ENCODE data around the gene RUNDC3A. TPM values are rescaled to one million over a fixed set of nuclear protein-coding genes. Genes with fewer than 3 reads are reported as not detected.

The RUNDC3A gene
- total RNA-seq, 1 experiment from 2014 or later: 1.5 TPM

GRCh38 chr17:44320066-44320465 is 11.7 kb downstream of the RUNDC3A start:
- H3K27ac ChIP-seq (ENCODE audit: low read length): no peak overlapping the region
- no peaks in the 10 kb centered on the region for H4K20me1 ChIP-seq (ENCODE audit: insufficient read depth, low read depth, low read length)
- H3K4me3 ChIP-seq (ENCODE audit: low read length): no peak overlapping the region
- H3K9me2 ChIP-seq (replicated peaks; ENCODE audit: insufficient read depth, low read length): no peaks in the 10 kb centered on the region
- no peaks in the 10 kb centered on the region for H3K9me3 ChIP-seq (ENCODE audit: low read length)
- DNase-seq: no peak
- H3K79me2 ChIP-seq (ENCODE audit: low read length): peaks cover 13% of the 10 kb centered on the region
- peaks cover 17% of the 10 kb centered on the region for H3K4me1 ChIP-seq (ENCODE audit: low read length)
- no peaks in the 10 kb centered on the region for H3K27me3 ChIP-seq (ENCODE audit: low read length)
- H3K36me3 ChIP-seq (ENCODE audit: insufficient read depth, low read length): no peaks in the 10 kb centered on the region; the same call in 1 of the 2 replicates
- H3K4me2 ChIP-seq (ENCODE audit: low read depth, low read length, poor library complexity, severe bottlenecking): no peak overlapping the region
- no peak overlapping the region for H3K9ac ChIP-seq (ENCODE audit: low read length)
- H2AFZ ChIP-seq (ENCODE audit: low read length): no peak overlapping the region

GRCh38 chr17:44321246-44322120 is 13.1 kb downstream of the RUNDC3A start:
- Histone ChIP-seq H3K36me3 (ENCODE audit: insufficient read depth, low read length) (no peaks in the 10 kb centered on the region; the same call in 1 of the 2 replicates), H4K20me1 (ENCODE audit: insufficient read depth, low read depth, low read length) (no peaks in the 10 kb centered on the region), H3K9me2 (replicated peaks; ENCODE audit: insufficient read depth, low read length) (no peaks in the 10 kb centered on the region), H3K9me3 (ENCODE audit: low read length) (no peaks in the 10 kb centered on the region), H3K27me3 (ENCODE audit: low read length) (no peaks in the 10 kb centered on the region), H3K27ac (ENCODE audit: low read length) (no peak overlapping the region), H2AFZ (ENCODE audit: low read length) (no peak overlapping the region), H3K9ac (ENCODE audit: low read length) (no peak overlapping the region), H3K4me2 (ENCODE audit: low read depth, low read length, poor library complexity, severe bottlenecking) (no peak overlapping the region), H3K79me2 (ENCODE audit: low read length) (peaks cover 13% of the 10 kb centered on the region), H3K4me1 (ENCODE audit: low read length) (peaks cover 23% of the 10 kb centered on the region), H3K4me3 (ENCODE audit: low read length) (no peak overlapping the region)
- DNase-seq: no peak

GRCh38 chr17:44322236-44322895 is 14.0 kb downstream of the RUNDC3A start:
- Histone ChIP-seq H3K4me3 (ENCODE audit: low read length) (no peak overlapping the region), H3K9me3 (ENCODE audit: low read length) (no peaks in the 10 kb centered on the region), H3K79me2 (ENCODE audit: low read length) (peaks cover 13% of the 10 kb centered on the region), H3K36me3 (ENCODE audit: insufficient read depth, low read length) (no peaks in the 10 kb centered on the region; the same call in 1 of the 2 replicates), H4K20me1 (ENCODE audit: insufficient read depth, low read depth, low read length) (no peaks in the 10 kb centered on the region), H3K4me1 (ENCODE audit: low read length) (peaks cover 27% of the 10 kb centered on the region), H3K4me2 (ENCODE audit: low read depth, low read length, poor library complexity, severe bottlenecking) (no peak overlapping the region), H3K9me2 (replicated peaks; ENCODE audit: insufficient read depth, low read length) (no peaks in the 10 kb centered on the region), H3K27me3 (ENCODE audit: low read length) (no peaks in the 10 kb centered on the region), H2AFZ (ENCODE audit: low read length) (no peak overlapping the region), H3K9ac (ENCODE audit: low read length) (no peak overlapping the region), H3K27ac (ENCODE audit: low read length) (no peak overlapping the region)
- no peak for DNase-seq

- H3K9ac ChIP-seq (ENCODE audit: low read length): peak overlapping the region; percentile 97
- no peak overlapping the region for H2AFZ ChIP-seq (ENCODE audit: low read length)
- H3K9me2 ChIP-seq (replicated peaks; ENCODE audit: insufficient read depth, low read length): no peaks in the 10 kb centered on the region
- no peaks in the 10 kb centered on the region; the same call in 1 of the 2 replicates for H3K36me3 ChIP-seq (ENCODE audit: insufficient read depth, low read length)
- no peaks in the 10 kb centered on the region for H3K27me3 ChIP-seq (ENCODE audit: low read length)
- H3K4me2 ChIP-seq (ENCODE audit: low read depth, low read length, poor library complexity, severe bottlenecking): peak overlapping the region; percentile 100
- DNase-seq: no peak
- peaks cover 13% of the 10 kb centered on the region for H3K79me2 ChIP-seq (ENCODE audit: low read length)
- H3K4me3 ChIP-seq (ENCODE audit: low read length): peak overlapping the region; percentile 100
- H3K9me3 ChIP-seq (ENCODE audit: low read length): no peaks in the 10 kb centered on the region
- no peaks in the 10 kb centered on the region for H4K20me1 ChIP-seq (ENCODE audit: insufficient read depth, low read depth, low read length)
- peaks cover 37% of the 10 kb centered on the region for H3K4me1 ChIP-seq (ENCODE audit: low read length)
- no peak overlapping the region for H3K27ac ChIP-seq (ENCODE audit: low read length)
These were observed 15.1 kb downstream of the RUNDC3A start for GRCh38 chr17:44323359-44324091.

- peaks cover 13% of the 10 kb centered on the region for H3K79me2 ChIP-seq (ENCODE audit: low read length)
- no peaks in the 10 kb centered on the region for H3K9me2 ChIP-seq (replicated peaks; ENCODE audit: insufficient read depth, low read length)
- H3K4me2 ChIP-seq (ENCODE audit: low read depth, low read length, poor library complexity, severe bottlenecking): peak overlapping the region; percentile 100
- no peaks in the 10 kb centered on the region for H3K27me3 ChIP-seq (ENCODE audit: low read length)
- peaks cover 37% of the 10 kb centered on the region for H3K4me1 ChIP-seq (ENCODE audit: low read length)
- no peak for DNase-seq
- no peaks in the 10 kb centered on the region for H4K20me1 ChIP-seq (ENCODE audit: insufficient read depth, low read depth, low read length)
- H3K9me3 ChIP-seq (ENCODE audit: low read length): no peaks in the 10 kb centered on the region
- no peaks in the 10 kb centered on the region; the same call in 1 of the 2 replicates for H3K36me3 ChIP-seq (ENCODE audit: insufficient read depth, low read length)
- H3K4me3 ChIP-seq (ENCODE audit: low read length): peak overlapping the region; percentile 100
- peak overlapping the region; percentile 97 for H3K9ac ChIP-seq (ENCODE audit: low read length)
- peak overlapping the region; percentile 43; the same call in 1 of the 2 replicates for H2AFZ ChIP-seq (ENCODE audit: low read length)
- no peak overlapping the region; the same call in 1 of the 2 replicates for H3K27ac ChIP-seq (ENCODE audit: low read length)
These were observed 15.7 kb downstream of the RUNDC3A start for GRCh38 chr17:44324092-44324570.

GRCh38 chr17:44324571-44325275 is 16.3 kb downstream of the RUNDC3A start, which contains the start of gene SLC25A39:
Gene SLC25A39 (minus strand): TSS chr17:44324823. CDS start chr17:44323562, 1,261 bp downstream.
- peak within 1 kb of the TSS; percentile 82; the same call in 1 of the 2 replicates for H2AFZ ChIP-seq (ENCODE audit: low read length)
- peak within 1 kb of the TSS; percentile 73 for H3K27ac ChIP-seq (ENCODE audit: low read length)
- H3K4me3 ChIP-seq (ENCODE audit: low read length): peak within 1 kb of the TSS; percentile 100
- H3K27me3 ChIP-seq (ENCODE audit: low read length): no peaks in the 10 kb centered on the region
- no peaks in the 10 kb centered on the region; the same call in 1 of the 2 replicates for H3K36me3 ChIP-seq (ENCODE audit: insufficient read depth, low read length)
- peak within 1 kb of the TSS; percentile 97 for H3K9ac ChIP-seq (ENCODE audit: low read length)
- H4K20me1 ChIP-seq (ENCODE audit: insufficient read depth, low read depth, low read length): no peaks in the 10 kb centered on the region
- DNase-seq: peak; percentile 98
- no peaks in the 10 kb centered on the region for H3K9me2 ChIP-seq (replicated peaks; ENCODE audit: insufficient read depth, low read length)
- H3K4me2 ChIP-seq (ENCODE audit: low read depth, low read length, poor library complexity, severe bottlenecking): peak within 1 kb of the TSS; percentile 100
- H3K4me1 ChIP-seq (ENCODE audit: low read length): peaks cover 37% of the 10 kb centered on the region
- no peaks in the 10 kb centered on the region for H3K9me3 ChIP-seq (ENCODE audit: low read length)
- peaks cover 13% of the 10 kb centered on the region for H3K79me2 ChIP-seq (ENCODE audit: low read length)

GRCh38 chr17:44326861-44327444 is 18.6 kb downstream of the RUNDC3A start:
- Histone ChIP-seq H3K9me3 (ENCODE audit: low read length) (no peaks in the 10 kb centered on the region), H3K79me2 (ENCODE audit: low read length) (peaks cover 13% of the 10 kb centered on the region), H3K4me2 (ENCODE audit: low read depth, low read length, poor library complexity, severe bottlenecking) (peak overlapping the region; percentile 69), H3K4me3 (ENCODE audit: low read length) (peak overlapping the region; percentile 59; the same call in 1 of the 2 replicates), H3K27me3 (ENCODE audit: low read length) (no peaks in the 10 kb centered on the region), H3K9me2 (replicated peaks; ENCODE audit: insufficient read depth, low read length) (no peaks in the 10 kb centered on the region), H3K36me3 (ENCODE audit: insufficient read depth, low read length) (no peaks in the 10 kb centered on the region; the same call in 1 of the 2 replicates), H2AFZ (ENCODE audit: low read length) (0 out of 2 replicates have a peak overlapping the region, but pooled peaks have one; percentile 78), H3K9ac (ENCODE audit: low read length) (peak overlapping the region; percentile 56), H3K4me1 (ENCODE audit: low read length) (peaks cover 46% of the 10 kb centered on the region), H4K20me1 (ENCODE audit: insufficient read depth, low read depth, low read length) (no peaks in the 10 kb centered on the region), H3K27ac (ENCODE audit: low read length) (no peak overlapping the region)
- DNase-seq: peak; percentile 98

All from Karpas-422 (cell line).